HG02759 (cell line): ENCODE measurements around the gene CDH13.
A peak's percentile ranks its signal among the peaks of the same experiment; 100 is the strongest.

Experiments
- ATAC-seq: cut with Tn5 transposase; IDR thresholded peaks from one replicate; pipeline ENCODE4 v1.9.1; 2021; ENCODE audit warnings: mild to moderate bottlenecking, moderate library complexity; ENCODE audit not compliant: unreplicated experiment

Gene CDH13

GRCh38 chr16:83804366-83804765 is 1177.6 kb downstream of the CDH13 start:
- no peak for ATAC-seq

- no peak for ATAC-seq
Observed at GRCh38 chr16:83806036-83806435, 1179.3 kb downstream of the CDH13 start.

- ATAC-seq = no peak
Observed at GRCh38 chr16:83806731-83807130, 1180.0 kb downstream of the CDH13 start.

- no peak for ATAC-seq
Observed at GRCh38 chr16:83807327-83807709, 1180.5 kb downstream of the CDH13 start.

- peak; percentile 97 for ATAC-seq
Observed at GRCh38 chr16:83807710-83808572, 1181.2 kb downstream of the CDH13 start, which contains the start of gene HSBP1. Gene HSBP1, plus strand, starts transcription at chr16:83807978. Its CDS starts 99 bp downstream, at chr16:83808077.

- ATAC-seq = no peak
Observed at GRCh38 chr16:83808573-83809014, 1181.8 kb downstream of the CDH13 start.

- ATAC-seq = no peak
Observed at GRCh38 chr16:83809092-83809491, 1182.3 kb downstream of the CDH13 start.

- ATAC-seq = no peak
Observed at GRCh38 chr16:83810901-83811300, 1184.1 kb downstream of the CDH13 start.

GRCh38 chr16:83813823-83814658 is 1187.3 kb downstream of the CDH13 start:
- no peak for ATAC-seq

- ATAC-seq = no peak
Observed at GRCh38 chr16:83814659-83814985, 1187.9 kb downstream of the CDH13 start.

- no peak for ATAC-seq
Observed at GRCh38 chr16:83817022-83817421, 1190.3 kb downstream of the CDH13 start.

- ATAC-seq = no peak
Observed at GRCh38 chr16:83818276-83818675, 1191.5 kb downstream of the CDH13 start.

GRCh38 chr16:83819361-83819760 is 1192.6 kb downstream of the CDH13 start:
- no peak for ATAC-seq

GRCh38 chr16:83826146-83826913 is 1199.6 kb downstream of the CDH13 start:
- peak; percentile 71 for ATAC-seq

- no peak for ATAC-seq
Observed at GRCh38 chr16:83830091-83830768, 1203.5 kb downstream of the CDH13 start.

- no peak for ATAC-seq
Observed at GRCh38 chr16:83830769-83831455, 1204.1 kb downstream of the CDH13 start.

- no peak for ATAC-seq
Observed at GRCh38 chr16:83831456-83831987, 1204.8 kb downstream of the CDH13 start.

- ATAC-seq = no peak
Observed at GRCh38 chr16:83833921-83834320, 1207.2 kb downstream of the CDH13 start.
